Thyroid gland (tissue), 4 donors: ENCODE data around the gene CBLB. TPM values are rescaled to one million over a fixed set of nuclear protein-coding genes. Genes with fewer than 3 reads are reported as not detected.

Experiments
- DNase-seq, 2 donors: peaks; one replicate each; pipeline ENCODE4 v3.0.0-alpha.2; 2019
- H3K27ac ChIP-seq, 3 donors: fragments of 200-600 bp; sonication (generic); 1 replicate in 2 of 3; 2 replicates in 1 of 3; pipeline ENCODE4 v1.5.1; 2016 to 2019; ENCODE audit warnings: mild to moderate bottlenecking in 1 of 3, moderate library complexity in 1 of 3
- H3K27me3 ChIP-seq: fragments of 200-600 bp; sonication (generic); one replicate; pipeline ENCODE4 v1.5.1; 2019
- H3K36me3 ChIP-seq, 2 donors: fragments of 200-600 bp; sonication (generic); one replicate each; pipeline ENCODE4 v1.5.1; 2016 to 2019
- H3K4me1 ChIP-seq, 2 donors: fragments of 200-600 bp; sonication (generic); one replicate each; pipeline ENCODE4 v1.5.1; 2017 to 2019
- H3K4me3 ChIP-seq, 3 donors: fragments of 200-600 bp; sonication (generic); replicated peaks in 1 of 3; 1 replicate in 2 of 3; 2 replicates in 1 of 3; pipeline ENCODE4 v1.5.1; 2016; ENCODE audit warnings: mild to moderate bottlenecking in 1 of 3
- H3K9me3 ChIP-seq: fragments of 200-600 bp; sonication (generic); one replicate; pipeline ENCODE4 v1.5.1; 2017
- CTCF ChIP-seq, 6 experiments: fragments of 200-600 bp in 3 of 6; fragments of 450-650 bp in 3 of 6; sonication (generic) in 3 of 6; IDR thresholded peaks; one replicate each; pipeline ENCODE4 v1.5.1; 2016 to 2019; ENCODE audit warnings: antibody characterized with exemption in 6 of 6, mild to moderate bottlenecking in 2 of 6, inconsistent platforms in 1 of 6, moderate library complexity in 1 of 6
- POLR2A ChIP-seq, 2 donors: fragments of 450-650 bp; IDR thresholded peaks; one replicate each; pipeline ENCODE4 v1.6.1; 2017; ENCODE audit warnings: antibody characterized with exemption in 2 of 2, mild to moderate bottlenecking in 2 of 2, moderate library complexity in 1 of 2
- WGBS, 2 donors: methylation state at CpG; one replicate each; pipeline ENCODE4 v1.1.5; 2017; 5-methylcytosine and 5-hydroxymethylcytosine counted together
- intact Hi-C: fragments of 100-400 bp; cut with DNase I; formaldehyde crosslinking; loops from one replicate; pipeline ENCODE4 v1.15.1; 2023
- total RNA-seq, 4 donors: library from RNA; depleted of rRNA; stranded (reverse); fragments of >200 nt; gene quantifications; one replicate each; pipeline ENCODE4 v1.2.3, GENCODE V29; 2016

The CBLB gene
- total RNA-seq, 4 donors from 2014 or later = 61.8 to 119 (median 83.4) TPM

GRCh38 chr3:105867712-105868430 lies 941 bp downstream of the CBLB start:
- Histone ChIP-seq H3K36me3 (no peaks in the 10 kb centered on the region), H3K4me1 (peaks cover 32 to 36% of the 10 kb centered on the region in 2 donors), H3K27ac (peak overlapping the region; percentile 93 to 99 (median 99)), H3K9me3 (no peaks in the 10 kb centered on the region), H3K27me3 (no peaks in the 10 kb centered on the region), H3K4me3 (peak overlapping the region; percentile 83 to 97 (median 93))
- TF ChIP-seq POLR2A (IDR thresholded peaks at IDR 0.05) (no peak), CTCF (IDR thresholded peaks at IDR 0.05) (no peak)
- no peak for DNase-seq
- WGBS, 2 donors = 1 to 2% methylated on average over 16 of the region's 16 CpGs
- intact Hi-C loops = no loop called here

GRCh38 chr3:105866656-105867653 lies 1.9 kb downstream of the CBLB start:
- DNase-seq = no peak
- intact Hi-C loops = no loop called here
- Histone ChIP-seq H3K4me3 (peak overlapping the region in 2 of 3 donors; percentile 83 to 93), H3K27me3 (no peaks in the 10 kb centered on the region), H3K36me3 (no peaks in the 10 kb centered on the region), H3K27ac (peak overlapping the region; percentile 12 to 99 (median 99)), H3K4me1 (peaks cover 40 to 45% of the 10 kb centered on the region in 2 donors), H3K9me3 (no peaks in the 10 kb centered on the region)
- WGBS, 2 donors = 36 to 41% methylated on average over 9 of the region's 9 CpGs
- TF ChIP-seq CTCF (IDR thresholded peaks at IDR 0.05) = no peak
- no peak for TF ChIP-seq POLR2A (IDR thresholded peaks at IDR 0.05)

- H3K36me3 ChIP-seq = no peaks in the 10 kb centered on the region
- no peaks in the 10 kb centered on the region for H3K9me3 ChIP-seq
- H3K27ac ChIP-seq = peak overlapping the region; percentile 2 to 99 (median 10)
- intact Hi-C loops = no loop called here
- peak overlapping the region in 1 of 3 donors; percentile 83 for H3K4me3 ChIP-seq
- DNase-seq = no peak
- peaks cover 45 to 49% of the 10 kb centered on the region in 2 donors for H3K4me1 ChIP-seq
- WGBS, 2 donors = 65 to 78% methylated on average over 1 of the region's 1 CpG
- no peaks in the 10 kb centered on the region for H3K27me3 ChIP-seq
- TF ChIP-seq POLR2A (IDR thresholded peaks at IDR 0.05) (no peak), CTCF (IDR thresholded peaks at IDR 0.05) (no peak)
Measured at GRCh38 chr3:105865867-105866350, 2.9 kb downstream of the CBLB start.

GRCh38 chr3:105865016-105865623 lies 3.7 kb downstream of the CBLB start:
- no peak for DNase-seq
- no peak for TF ChIP-seq CTCF (IDR thresholded peaks at IDR 0.05)
- no peak for TF ChIP-seq POLR2A (IDR thresholded peaks at IDR 0.05)
- no peak overlapping the region for H3K4me3 ChIP-seq
- H3K4me1 ChIP-seq = peaks cover 44 to 51% of the 10 kb centered on the region in 2 donors
- H3K27ac ChIP-seq = peak overlapping the region in 2 of 3 donors; percentile 10 to 41
- 75 to 92% methylated on average over 1 of the region's 1 CpG for WGBS, 2 donors
- H3K27me3 ChIP-seq = no peaks in the 10 kb centered on the region
- H3K36me3 ChIP-seq = no peaks in the 10 kb centered on the region
- intact Hi-C loops = no loop called here
- H3K9me3 ChIP-seq = no peaks in the 10 kb centered on the region
